Loucy (cell line): Measurements from ENCODE around the gene INO80C.

Experiments used
- H2AFZ ChIP-seq: fragments of 200-600 bp; sonication (generic); 2 replicates; pipeline ENCODE4 v1.6.0; 2016; ENCODE audit warnings: antibody characterized with exemption, mild to moderate bottlenecking, low read length, moderate library complexity
- H3F3A ChIP-seq: fragments of 200-600 bp; 2 replicates; pipeline ENCODE4 v1.6.0; 2016; ENCODE audit warnings: antibody characterized with exemption, low read depth, mild to moderate bottlenecking
- H3K27me3 ChIP-seq: fragments of 200-600 bp; sonication (generic); 2 replicates; pipeline ENCODE4 v1.6.1; 2014; ENCODE audit warnings: low read length, mild to moderate bottlenecking; ENCODE audit not compliant: insufficient read depth, poor library complexity, severe bottlenecking
- H3K36me3 ChIP-seq: fragments of 200-600 bp; sonication (generic); 2 replicates; pipeline ENCODE4 v1.6.1; 2016; ENCODE audit warnings: low read length; ENCODE audit not compliant: insufficient read depth
- H3K4me1 ChIP-seq: fragments of 200-600 bp; sonication (generic); 2 replicates; pipeline ENCODE4 v1.5.1; 2014; ENCODE audit warnings: low read length, mild to moderate bottlenecking; ENCODE audit not compliant: insufficient read depth, poor library complexity, severe bottlenecking
- H3K4me2 ChIP-seq: fragments of 200-600 bp; sonication (generic); 2 replicates; pipeline ENCODE4 v1.6.0; 2014; ENCODE audit warnings: antibody characterized with exemption, low read length, low read depth, mild to moderate bottlenecking; ENCODE audit not compliant: poor library complexity, severe bottlenecking
- H3K4me3 ChIP-seq: fragments of 200-600 bp; sonication (generic); 2 replicates; pipeline ENCODE4 v1.5.1; 2014; ENCODE audit warnings: low read length, mild to moderate bottlenecking, mixed read lengths; ENCODE audit not compliant: poor library complexity, severe bottlenecking
- H3K79me2 ChIP-seq: fragments of 200-600 bp; sonication (generic); 2 replicates; pipeline ENCODE4 v1.6.1; 2014; ENCODE audit warnings: low read length; ENCODE audit not compliant: insufficient read depth
- H3K9ac ChIP-seq: fragments of 200-600 bp; sonication (generic); 2 replicates; pipeline ENCODE4 v1.6.0; 2014; ENCODE audit warnings: mild to moderate bottlenecking, low read depth, low read length, moderate library complexity; ENCODE audit not compliant: poor library complexity, severe bottlenecking
- H3K9me2 ChIP-seq: fragments of 200-600 bp; sonication (generic); replicated peaks from 2 replicates; pipeline ENCODE4 v1.6.1; 2016; ENCODE audit warnings: low read depth, low read length, mixed read lengths
- H3K9me3 ChIP-seq: fragments of 200-600 bp; sonication (generic); 2 replicates; pipeline ENCODE4 v1.6.1; 2014; ENCODE audit warnings: mild to moderate bottlenecking, antibody characterized with exemption, low read length, low read depth; ENCODE audit not compliant: insufficient read depth
- H4K20me1 ChIP-seq: fragments of 200-600 bp; sonication (generic); 2 replicates; pipeline ENCODE4 v1.6.0; 2014; ENCODE audit warnings: antibody characterized with exemption, low read length, mild to moderate bottlenecking; ENCODE audit not compliant: insufficient read depth, poor library complexity, severe bottlenecking
- CTCF ChIP-seq: fragments of 200-600 bp; sonication (generic); conservative IDR thresholded peaks from 2 replicates; pipeline ENCODE4 v1.5.1; 2014; ENCODE audit warnings: mild to moderate bottlenecking, antibody characterized with exemption, low read length
- EZH2phosphoT487 ChIP-seq: fragments of 200-600 bp; IDR thresholded peaks from 2 replicates; pipeline ENCODE4 v1.6.1; 2018; ENCODE audit warnings: antibody characterized with exemption, mild to moderate bottlenecking, moderate library complexity, borderline replicate concordance

Gene INO80C

GRCh38 chr18:35485852-35486251 lies 11.9 kb downstream of the INO80C start:
- H3K4me1 ChIP-seq = peaks cover 4% of the 10 kb centered on the region
- no peak overlapping the region for H3K9ac ChIP-seq
- H3K27me3 ChIP-seq = no peaks in the 10 kb centered on the region
- H3K36me3 ChIP-seq = no peaks in the 10 kb centered on the region
- TF ChIP-seq EZH2phosphoT487 (no peak), CTCF (no peak)
- no peaks in the 10 kb centered on the region for H3F3A ChIP-seq
- no peak overlapping the region for H3K4me2 ChIP-seq
- H3K9me3 ChIP-seq = no peaks in the 10 kb centered on the region
- H3K9me2 ChIP-seq = no peaks in the 10 kb centered on the region
- no peak overlapping the region for H2AFZ ChIP-seq
- no peak overlapping the region for H3K4me3 ChIP-seq
- no peaks in the 10 kb centered on the region for H4K20me1 ChIP-seq
- peaks cover 12% of the 10 kb centered on the region; the same call in 1 of the 2 replicates for H3K79me2 ChIP-seq

GRCh38 chr18:35484034-35484433 lies 13.7 kb downstream of the INO80C start:
- Histone ChIP-seq H3K27me3 (no peaks in the 10 kb centered on the region), H3K9ac (no peak overlapping the region), H3K79me2 (no peaks in the 10 kb centered on the region)

DNA sequence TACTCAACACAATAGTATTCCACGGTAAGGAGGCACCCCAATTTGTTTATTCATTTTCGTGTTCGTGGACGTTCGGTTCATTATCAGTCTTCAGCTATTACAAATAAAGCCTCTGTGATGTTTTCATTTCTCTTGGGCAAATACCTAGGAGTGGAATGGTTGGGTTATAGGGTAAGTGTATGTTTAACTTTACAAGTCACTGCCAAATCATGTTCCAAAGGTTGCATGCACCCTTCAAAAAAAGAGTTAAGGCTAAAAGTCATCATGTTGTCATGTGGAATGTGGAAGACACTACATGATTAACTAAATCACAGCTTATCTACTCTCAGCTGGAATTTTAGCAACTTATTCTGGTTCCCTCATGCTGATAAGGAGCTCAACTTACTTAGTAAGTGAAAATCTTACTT lies 15.8 kb downstream of the INO80C start:
- no peaks in the 10 kb centered on the region for H3K79me2 ChIP-seq
- H3K27me3 ChIP-seq = no peaks in the 10 kb centered on the region
- H3K9ac ChIP-seq = no peak overlapping the region
- H3K9me3 ChIP-seq = no peaks in the 10 kb centered on the region
- no peaks in the 10 kb centered on the region for H3F3A ChIP-seq
- no peak overlapping the region for H2AFZ ChIP-seq
- no peak overlapping the region for H3K4me2 ChIP-seq
- no peaks in the 10 kb centered on the region for H3K9me2 ChIP-seq
- H3K36me3 ChIP-seq = 0 out of 2 replicates have a peak, but pooled peaks cover 4% of the 10 kb centered on the region
- H3K4me1 ChIP-seq = no peaks in the 10 kb centered on the region
- H3K4me3 ChIP-seq = no peak overlapping the region
- H4K20me1 ChIP-seq = no peaks in the 10 kb centered on the region
- no peak for TF ChIP-seq EZH2phosphoT487
- TF ChIP-seq CTCF = no peak

More at GRCh38 chr18:35484034-35484433, 13.7 kb downstream of the INO80C start:
- Histone ChIP-seq H2AFZ (no peak overlapping the region), H3K9me3 (no peaks in the 10 kb centered on the region), H3K4me2 (no peak overlapping the region), H3K4me3 (no peak overlapping the region), H3K9me2 (no peaks in the 10 kb centered on the region), H3K4me1 (no peaks in the 10 kb centered on the region), H3K36me3 (no peaks in the 10 kb centered on the region), H3F3A (no peaks in the 10 kb centered on the region), H4K20me1 (no peaks in the 10 kb centered on the region)
- TF ChIP-seq EZH2phosphoT487 = no peak
- no peak for TF ChIP-seq CTCF
